ENCODE data around the gene NUDT16L1.

Gene NUDT16L1

GRCh38 chr16:4648917-4649316 is 44.4 kb upstream of the NUDT16L1 start:
- no peak for TF ChIP-seq EP300 (IDR thresholded peaks at IDR 0.05; ENCODE audit: borderline replicate concordance)
- no peak for TF ChIP-seq YY1 (IDR thresholded peaks at IDR 0.05; ENCODE audit: low read depth)

DNA sequence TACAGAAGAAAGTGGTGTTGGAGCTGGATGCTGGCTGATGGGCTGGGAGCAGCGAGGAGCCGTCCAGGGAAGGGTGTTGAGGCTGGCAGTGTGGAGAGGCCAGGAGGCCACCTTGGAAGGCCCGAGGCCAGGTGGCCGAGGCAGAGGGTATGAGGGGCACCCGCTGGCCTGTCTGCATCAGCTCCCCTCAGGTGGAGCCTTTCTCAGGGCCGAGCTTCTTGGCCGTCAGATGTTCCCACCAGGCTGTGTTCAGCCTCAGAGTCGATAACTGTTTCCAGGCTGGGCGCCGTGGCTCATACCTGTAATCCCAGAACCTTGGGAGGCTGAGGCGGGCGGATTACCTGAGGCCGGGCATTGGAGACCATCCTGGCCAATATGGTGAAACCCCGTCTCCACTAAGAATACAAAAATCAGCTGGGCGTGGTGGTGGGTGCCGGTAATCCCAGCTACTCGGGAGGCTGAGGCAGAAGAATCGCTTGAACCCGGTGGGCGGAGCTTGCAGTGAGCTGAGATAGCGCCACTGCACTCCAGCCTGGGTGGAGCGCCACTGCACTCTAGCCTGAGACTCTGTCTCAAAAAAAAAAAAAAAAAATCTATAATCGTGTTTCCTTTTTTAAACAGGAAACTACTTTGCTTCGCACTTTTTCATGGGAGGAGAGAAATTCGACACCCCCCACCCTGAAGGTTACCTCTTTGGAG is 43.5 kb upstream of the NUDT16L1 start:
- TF ChIP-seq RAD21 (IDR thresholded peaks at IDR 0.05; ENCODE audit: low read depth), result no peak

DNA sequence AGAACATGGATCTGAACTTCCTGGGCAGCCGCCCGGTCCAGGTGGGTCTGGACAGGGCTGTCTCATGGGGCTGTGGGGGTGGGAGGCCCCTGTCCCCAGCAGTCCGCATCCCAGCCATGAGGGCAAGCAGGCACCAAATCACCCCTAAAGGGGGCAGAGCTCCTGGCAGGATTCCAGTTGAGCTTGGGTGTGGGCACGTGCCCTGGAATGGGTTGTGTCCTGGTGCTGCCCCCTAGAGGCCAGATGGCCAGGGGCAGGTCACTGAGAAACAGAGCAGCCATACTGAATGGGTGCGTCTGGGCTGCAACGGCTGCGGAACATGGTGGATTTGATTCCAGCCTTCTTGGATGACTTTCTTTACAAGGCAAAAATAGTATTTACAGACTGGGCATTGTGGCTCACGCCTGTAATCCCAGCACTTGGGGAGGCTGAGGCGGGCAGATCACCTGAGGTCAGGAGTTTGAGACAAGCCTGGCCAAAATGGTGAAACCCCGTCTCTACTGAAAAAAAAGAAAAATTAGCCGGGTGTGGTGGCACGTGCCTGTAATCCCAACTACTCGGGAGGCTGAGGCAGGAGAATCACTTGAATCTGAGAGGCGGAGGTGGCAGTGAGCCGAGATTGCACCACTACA is 42.8 kb upstream of the NUDT16L1 start:
- TF ChIP-seq, protein P1, sequence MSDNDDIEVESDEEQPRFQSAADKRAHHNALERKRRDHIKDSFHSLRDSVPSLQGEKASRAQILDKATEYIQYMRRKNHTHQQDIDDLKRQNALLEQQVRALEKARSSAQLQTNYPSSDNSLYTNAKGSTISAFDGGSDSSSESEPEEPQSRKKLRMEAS (IDR thresholded peaks at IDR 0.05), result peak; percentile 79
- TF ChIP-seq RAD21 (IDR thresholded peaks at IDR 0.05; ENCODE audit: low read depth) (peak; percentile 50; the same call in 1 of the 2 replicates), YY1 (IDR thresholded peaks at IDR 0.05; ENCODE audit: low read depth) (peak; percentile 70; the same call in 1 of the 2 replicates), NFIC (IDR thresholded peaks at IDR 0.05) (peak; percentile 72), USF1 (IDR thresholded peaks at IDR 0.05) (peak; percentile 88)

DNA sequence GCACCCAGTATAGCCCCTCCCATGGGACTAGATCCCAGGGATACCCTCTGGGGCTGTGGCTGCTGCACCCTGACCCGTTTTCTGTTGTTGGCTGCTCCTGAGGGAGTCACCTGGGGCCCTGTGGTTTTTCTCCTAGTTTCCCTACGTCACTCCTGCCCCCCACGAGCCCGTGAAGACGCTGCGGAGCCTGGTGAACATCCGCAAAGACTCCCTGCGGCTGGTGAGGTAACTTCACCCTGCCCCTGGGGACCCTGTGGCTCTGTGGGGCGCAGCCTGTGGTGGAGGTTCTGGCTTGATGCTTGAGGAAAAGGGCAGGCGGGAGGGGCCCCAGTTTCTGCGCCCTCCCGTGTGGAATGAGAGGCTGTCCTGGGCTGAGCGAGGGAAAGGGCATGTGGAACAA is 41.5 kb upstream of the NUDT16L1 start:
- TF ChIP-seq NFIC (IDR thresholded peaks at IDR 0.05) (no peak), RAD21 (IDR thresholded peaks at IDR 0.05; ENCODE audit: low read depth) (no peak), TEAD4 (IDR thresholded peaks at IDR 0.05) (no peak), ZBTB7A (IDR thresholded peaks at IDR 0.05; ENCODE audit: low read depth) (no peak), EGR1 (IDR thresholded peaks at IDR 0.05) (no peak), CREB1 (IDR thresholded peaks at IDR 0.05; ENCODE audit: low read depth) (no peak), EP300 (IDR thresholded peaks at IDR 0.05; ENCODE audit: borderline replicate concordance) (no peak), CEBPB (IDR thresholded peaks at IDR 0.05) (no peak)
- TF ChIP-seq, protein P2, sequence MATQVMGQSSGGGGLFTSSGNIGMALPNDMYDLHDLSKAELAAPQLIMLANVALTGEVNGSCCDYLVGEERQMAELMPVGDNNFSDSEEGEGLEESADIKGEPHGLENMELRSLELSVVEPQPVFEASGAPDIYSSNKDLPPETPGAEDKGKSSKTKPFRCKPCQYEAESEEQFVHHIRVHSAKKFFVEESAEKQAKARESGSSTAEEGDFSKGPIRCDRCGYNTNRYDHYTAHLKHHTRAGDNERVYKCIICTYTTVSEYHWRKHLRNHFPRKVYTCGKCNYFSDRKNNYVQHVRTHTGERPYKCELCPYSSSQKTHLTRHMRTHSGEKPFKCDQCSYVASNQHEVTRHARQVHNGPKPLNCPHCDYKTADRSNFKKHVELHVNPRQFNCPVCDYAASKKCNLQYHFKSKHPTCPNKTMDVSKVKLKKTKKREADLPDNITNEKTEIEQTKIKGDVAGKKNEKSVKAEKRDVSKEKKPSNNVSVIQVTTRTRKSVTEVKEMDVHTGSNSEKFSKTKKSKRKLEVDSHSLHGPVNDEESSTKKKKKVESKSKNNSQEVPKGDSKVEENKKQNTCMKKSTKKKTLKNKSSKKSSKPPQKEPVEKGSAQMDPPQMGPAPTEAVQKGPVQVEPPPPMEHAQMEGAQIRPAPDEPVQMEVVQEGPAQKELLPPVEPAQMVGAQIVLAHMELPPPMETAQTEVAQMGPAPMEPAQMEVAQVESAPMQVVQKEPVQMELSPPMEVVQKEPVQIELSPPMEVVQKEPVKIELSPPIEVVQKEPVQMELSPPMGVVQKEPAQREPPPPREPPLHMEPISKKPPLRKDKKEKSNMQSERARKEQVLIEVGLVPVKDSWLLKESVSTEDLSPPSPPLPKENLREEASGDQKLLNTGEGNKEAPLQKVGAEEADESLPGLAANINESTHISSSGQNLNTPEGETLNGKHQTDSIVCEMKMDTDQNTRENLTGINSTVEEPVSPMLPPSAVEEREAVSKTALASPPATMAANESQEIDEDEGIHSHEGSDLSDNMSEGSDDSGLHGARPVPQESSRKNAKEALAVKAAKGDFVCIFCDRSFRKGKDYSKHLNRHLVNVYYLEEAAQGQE (IDR thresholded peaks at IDR 0.05; ENCODE audit: low read depth), result no peak

GRCh38 chr16:4652561-4652960 is 40.8 kb upstream of the NUDT16L1 start:
- TF ChIP-seq, protein P2 (IDR thresholded peaks at IDR 0.05; ENCODE audit: low read depth), result no peak
- TF ChIP-seq EGR1 (IDR thresholded peaks at IDR 0.05) (no peak), CEBPB (IDR thresholded peaks at IDR 0.05) (no peak), TCF12 (IDR thresholded peaks at IDR 0.05; ENCODE audit: low read depth) (no peak), EP300 (IDR thresholded peaks at IDR 0.05; ENCODE audit: borderline replicate concordance) (no peak), CREB1 (IDR thresholded peaks at IDR 0.05; ENCODE audit: low read depth) (no peak), RAD21 (IDR thresholded peaks at IDR 0.05; ENCODE audit: low read depth) (no peak), YY1 (IDR thresholded peaks at IDR 0.05; ENCODE audit: low read depth) (no peak), TAF1 (IDR thresholded peaks at IDR 0.05; ENCODE audit: low read depth) (no peak), USF1 (IDR thresholded peaks at IDR 0.05) (no peak), NFIC (IDR thresholded peaks at IDR 0.05) (no peak), TEAD4 (IDR thresholded peaks at IDR 0.05) (no peak), FOXM1 (IDR thresholded peaks at IDR 0.05; ENCODE audit: borderline replicate concordance, low read depth) (no peak), ZBTB7A (IDR thresholded peaks at IDR 0.05; ENCODE audit: low read depth) (no peak)
- TF ChIP-seq, protein P1 (IDR thresholded peaks at IDR 0.05), result no peak
